HepG2 (cell line): Measurements from ENCODE around the gene CDCA4. TPM values are rescaled to one million over a fixed set of nuclear protein-coding genes. Genes with fewer than 3 reads are reported as not detected.

Experiments
- ATAC-seq: fragments of 200-7000 bp; cut with Tn5 transposase; 3 replicates; pipeline ENCODE4 v1.9.1; 2020; ENCODE audit warnings: mild to moderate bottlenecking, moderate library complexity
- BruUV-seq: library from RNA; stranded (reverse); fragments of 400-500 nt; replicated peaks from 2 replicates; lab custom pipeline; 2021; lab: Mats Ljungman, UMichigan
- CTCF ChIA-PET: fragments of 300-600 bp; formaldehyde crosslinking; extraction: SDS; loops from one replicate; lab custom pipeline; 2021; ENCODE audit warnings: low total read pairs, inconsistent platforms, low intra/inter-chr PET ratio; lab: Yijun Ruan, JAX
- POLR2A ChIA-PET: fragments of 350-600 bp; sonication (Branson Sonifier 250); formaldehyde crosslinking; loops from one replicate; lab custom pipeline; 2020; ENCODE audit warnings: antibody characterized with exemption, inconsistent platforms; lab: Yijun Ruan, JAX
- DNase-seq: peaks from one replicate; pipeline ENCODE4 v3.0.0-alpha.2; 2015; ENCODE audit warnings: low spot score
- FAIRE-seq: peaks from 3 replicates; lab custom pipeline; 2011; peaks lifted over from hg19 to GRCh38; lab: Jason Lieb, UNC
- H2AFZ ChIP-seq: one replicate; pipeline ENCODE4 v1.6.1; 2011; ENCODE audit warnings: low read length, inconsistent platforms
- H3K27ac ChIP-seq: fragments of 300-600 bp; 3 replicates; pipeline ENCODE4 v1.8.0; 2011; ENCODE audit warnings: mixed run types, mild to moderate bottlenecking, mixed read lengths, low read length, inconsistent platforms; ENCODE audit not compliant: insufficient read depth; ENCODE audit errors: extremely low read length
- H3K27me3 ChIP-seq, 2 experiments: fragments of 200-600 bp in 1 of 2; 2 replicates in 1 of 2; 3 replicates in 1 of 2; pipeline versions ENCODE4 v1.6.0 to v1.8.0; 2011; ENCODE audit warnings: low read length in 2 of 2, mild to moderate bottlenecking in 2 of 2, moderate library complexity in 2 of 2, inconsistent platforms in 1 of 2; ENCODE audit not compliant: insufficient read depth in 2 of 2, control insufficient read depth in 1 of 2
- H3K36me3 ChIP-seq, 2 experiments: fragments of 200-600 bp in 1 of 2; replicated peaks in 1 of 2; 2 replicates in 1 of 2; 3 replicates in 1 of 2; pipeline versions ENCODE4 v1.5.1 to v1.8.0; 2011; ENCODE audit warnings: low read length in 2 of 2, inconsistent platforms in 1 of 2; ENCODE audit not compliant: insufficient read depth in 2 of 2, control insufficient read depth in 1 of 2
- H3K4me1 ChIP-seq: 2 replicates; pipeline ENCODE4 v1.5.1; 2012; ENCODE audit warnings: low read length, inconsistent platforms; ENCODE audit not compliant: insufficient read depth
- H3K4me2 ChIP-seq: 2 replicates; pipeline ENCODE4 v1.6.0; 2011; ENCODE audit warnings: low read depth, low read length, inconsistent platforms
- H3K4me3 ChIP-seq, 3 experiments: fragments of 200-600 bp in 1 of 3; sonication (generic), shearing (Covaris generic) in 1 of 3; replicated peaks in 1 of 3; 2 replicates each; pipeline ENCODE4 v1.5.1; 2011 to 2016; ENCODE audit warnings: low read length in 3 of 3, inconsistent platforms in 2 of 3, low read depth in 2 of 3, mild to moderate bottlenecking in 2 of 3, control low read depth in 1 of 3, mixed read lengths in 1 of 3; ENCODE audit not compliant: insufficient read depth in 1 of 3
- H3K79me2 ChIP-seq: one replicate; pipeline ENCODE4 v1.6.1; 2011; ENCODE audit warnings: low read length, inconsistent platforms; ENCODE audit not compliant: insufficient read depth
- H3K9ac ChIP-seq: 2 replicates; pipeline ENCODE4 v1.6.0; 2011; ENCODE audit warnings: mild to moderate bottlenecking, low read depth, low read length, inconsistent platforms; ENCODE audit not compliant: insufficient read depth
- H3K9me3 ChIP-seq: 2 replicates; pipeline ENCODE4 v1.5.1; 2012; ENCODE audit warnings: mild to moderate bottlenecking, low read length
- H4K20me1 ChIP-seq: 2 replicates; pipeline ENCODE4 v1.6.0; 2011; ENCODE audit warnings: inconsistent platforms, mild to moderate bottlenecking, low read length, moderate library complexity; ENCODE audit not compliant: insufficient read depth
- BRD4 ChIP-seq: sonication (generic); formaldehyde crosslinking; IDR thresholded peaks from 2 replicates; pipeline ENCODE4 v1.4.0; 2020; ENCODE audit warnings: missing genetic modification reagents
- CCAR2 ChIP-seq: fragments of 200-400 bp; formaldehyde crosslinking; optimal IDR thresholded peaks from 2 replicates; pipeline ENCODE3; 2018; ENCODE audit warnings: low read depth, mild to moderate bottlenecking, low read length, moderate library complexity
- HIVEP1 ChIP-seq: sonication (generic); formaldehyde crosslinking; IDR thresholded peaks from 2 replicates; pipeline ENCODE4 v1.4.0; 2020; ENCODE audit warnings: mild to moderate bottlenecking, missing genetic modification reagents
- HOXA7 ChIP-seq: sonication (generic); formaldehyde crosslinking; IDR thresholded peaks from 2 replicates; pipeline ENCODE4 v1.8.1; 2022; ENCODE audit warnings: mild to moderate bottlenecking, missing genetic modification reagents, moderate library complexity
- KLF9 ChIP-seq: IDR thresholded peaks from 2 replicates; pipeline ENCODE4 v1.6.1; 2016; ENCODE audit warnings: low read depth
- PCBP1 ChIP-seq: fragments of 200-400 bp; formaldehyde crosslinking; IDR thresholded peaks from 2 replicates; pipeline ENCODE4 v1.6.1; 2017; ENCODE audit warnings: mild to moderate bottlenecking, low read depth, low read length, borderline replicate concordance
- TBP ChIP-seq: sonication (generic); formaldehyde crosslinking; IDR thresholded peaks from 2 replicates; pipeline ENCODE4 v1.5.0; 2020; ENCODE audit warnings: missing genetic modification reagents
- ZNF253 ChIP-seq: sonication (generic); formaldehyde crosslinking; IDR thresholded peaks from 2 replicates; pipeline ENCODE4 v1.8.0; 2022; ENCODE audit warnings: mild to moderate bottlenecking, missing genetic modification reagents, borderline replicate concordance
- ZNF3 ChIP-seq: IDR thresholded peaks from 2 replicates; pipeline ENCODE4 v1.7.0; 2017; ENCODE audit warnings: inconsistent platforms
- ZNF331 ChIP-seq: sonication (generic); formaldehyde crosslinking; IDR thresholded peaks from 2 replicates; pipeline ENCODE4 v1.4.0; 2020; ENCODE audit warnings: missing genetic modification reagents
- ZNF343 ChIP-seq: sonication (generic); formaldehyde crosslinking; IDR thresholded peaks from 2 replicates; pipeline ENCODE4 v1.4.0; 2020; ENCODE audit warnings: mild to moderate bottlenecking, missing genetic modification reagents
- ZNF746 ChIP-seq: sonication (generic); formaldehyde crosslinking; IDR thresholded peaks from 2 replicates; pipeline ENCODE4 v1.8.0; 2022; ENCODE audit warnings: mild to moderate bottlenecking, missing genetic modification reagents
- ZNF766 ChIP-seq: sonication (generic); formaldehyde crosslinking; IDR thresholded peaks from 2 replicates; pipeline ENCODE4 v1.5.0; 2020; ENCODE audit warnings: missing genetic modification reagents, borderline replicate concordance
- WGBS: methylation state at CpG from one replicate; pipeline ENCODE4 v1.1.6; 2017; ENCODE audit warnings: low lambda C conversion rate; 5-methylcytosine and 5-hydroxymethylcytosine counted together
- in situ Hi-C: cut with HindIII; loops from 2 replicates; pipeline ENCODE4 v1.10.0; 2017; ENCODE audit warnings: low pct_unique_long_range_greater_than_20kb; ENCODE audit not compliant: extremely low pct_ligation_motif_present
- intact Hi-C: fragments of 100-400 bp; cut with micrococcal nuclease; formaldehyde crosslinking; loops from one replicate; pipeline ENCODE4 v1.10.0; 2022; ENCODE audit not compliant: unreplicated experiment
- polyA plus RNA-seq, 8 experiments: library from polyadenylated mRNA; depleted of rRNA in 3 of 8; stranded (reverse) in 7 of 8; unstranded in 1 of 8; fragments of >200 nt; fragmentation: Illumina TruSeq in 4 of 8; extraction: Trizol in 4 of 8; gene quantifications; 2 replicates each; pipeline versions ENCODE4 v1.2.1 to v1.2.3, GENCODE V29; 2011 to 2016; ENCODE audit warnings: low read depth in 4 of 8, missing spikeins in 1 of 8, mixed read lengths in 1 of 8; ENCODE audit not compliant: insufficient read depth in 1 of 8
- total RNA-seq, 5 experiments: library from RNA; depleted of rRNA; stranded (reverse); fragments of >200 nt; fragmentation: Illumina TruSeq; extraction: Trizol; gene quantifications; 2 replicates each; pipeline ENCODE4 v1.2.3, GENCODE V29; 2016; ENCODE audit warnings: low read depth in 1 of 5
- TF ChIP-seq, protein P1 (sequence below): sonication (generic); formaldehyde crosslinking; conservative IDR thresholded peaks from 2 replicates; pipeline ENCODE4 v1.4.0; 2020; ENCODE audit warnings: mild to moderate bottlenecking, missing genetic modification reagents, moderate library complexity
- TF ChIP-seq, protein P2 (sequence below): IDR thresholded peaks from 2 replicates; pipeline ENCODE4 v1.6.1; 2016; ENCODE audit warnings: control low read depth

Gene CDCA4
- total and polyA plus RNA-seq, 2 of the 13 experiments (the other 11 are each of a cell fraction or from before 2014, with no cell fraction given): 19.7 to 43.1 TPM

DNA sequence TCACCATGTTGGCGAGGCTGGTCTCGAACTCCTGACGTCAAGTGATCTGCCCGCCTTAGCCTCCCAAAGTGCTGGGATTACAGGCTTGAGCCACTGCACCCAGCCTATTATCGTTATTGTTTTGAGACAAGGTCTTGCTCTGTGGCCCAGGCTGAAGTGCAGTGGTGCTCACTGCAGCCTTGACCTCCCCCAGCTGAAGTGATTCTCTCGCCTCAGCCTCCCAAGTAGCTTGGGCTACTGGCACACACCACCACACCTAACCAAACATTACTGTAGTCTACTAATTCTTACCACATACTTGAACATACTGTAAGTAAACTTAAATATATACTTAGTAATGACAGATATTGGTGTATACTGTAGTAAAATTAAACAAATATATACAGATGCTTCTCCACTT, 4.5 kb upstream of the CDCA4 start:
- in situ Hi-C loops (no loop called here), intact Hi-C loops (no loop called here)
- TF ChIP-seq HOXA7 (CRISPR knock-in tag) (no peak), ZNF766 (no peak), HIVEP1 (CRISPR knock-in tag) (no peak), ZNF343 (no peak)
- Histone ChIP-seq H2AFZ (no peak overlapping the region), H3K4me1 (peaks cover 23% of the 10 kb centered on the region), H4K20me1 (no peaks in the 10 kb centered on the region), H3K27me3 (peaks cover 0 to 10% of the 10 kb centered on the region in 2 experiments; a peak in 3 of 5 replicates), H3K36me3 (no peaks in the 10 kb centered on the region), H3K9ac (no peak overlapping the region), H3K79me2 (peaks cover 4% of the 10 kb centered on the region), H3K27ac (no peak overlapping the region), H3K4me2 (no peak overlapping the region), H3K4me3 (no peak overlapping the region), H3K9me3 (no peaks in the 10 kb centered on the region)
- POLR2A ChIA-PET: no interaction called here
- no peak for ATAC-seq
- no peak for FAIRE-seq
- CTCF ChIA-PET: no interaction called here
- no TSS peak for BruUV-seq
- no peak for DNase-seq
- WGBS: 86% methylated on average over 6 of the region's 6 CpGs

DNA sequence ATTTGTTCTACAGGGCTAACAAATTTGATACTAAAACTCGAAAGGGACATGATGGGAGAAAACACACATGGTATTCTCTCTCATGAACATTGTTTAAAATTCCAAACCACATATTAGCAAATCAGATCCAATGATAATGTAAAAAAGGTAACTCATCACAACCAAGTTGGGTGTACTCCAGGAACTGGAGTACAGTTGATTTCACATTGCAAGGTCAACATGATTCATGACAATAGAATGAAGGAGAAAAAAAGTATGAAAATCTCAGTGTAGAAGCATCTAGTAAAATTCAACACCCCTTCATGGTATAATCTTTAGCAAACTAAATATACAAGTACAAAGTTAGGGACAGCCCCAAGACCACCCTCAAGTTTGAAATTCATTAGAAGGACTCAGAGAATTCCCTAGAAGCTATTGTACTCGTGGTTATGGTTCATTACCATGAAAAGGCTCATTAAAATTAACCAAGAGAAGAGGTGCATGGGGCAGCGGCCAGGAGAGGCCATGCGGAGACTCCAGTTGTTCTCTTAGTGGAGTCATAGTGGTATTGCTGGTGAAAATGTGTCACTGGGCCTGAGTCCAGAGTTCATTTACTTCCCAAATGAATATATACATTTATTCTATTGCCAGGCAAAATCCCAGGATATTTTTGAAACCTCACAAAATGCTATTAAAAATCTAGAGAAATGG, 3.1 kb upstream of the CDCA4 start:
- Histone ChIP-seq H3K27ac (no peak overlapping the region), H3K4me1 (peaks cover 33% of the 10 kb centered on the region), H4K20me1 (peaks cover 3% of the 10 kb centered on the region), H3K4me3 (no peak overlapping the region), H3K4me2 (no peak overlapping the region), H3K36me3 (0 out of 5 replicates have a peak, but pooled peaks cover 0 to 1% of the 10 kb centered on the region in 2 experiments), H3K27me3 (no peaks in the 10 kb centered on the region; a peak in 2 of 5 replicates), H2AFZ (no peak overlapping the region), H3K9ac (no peak overlapping the region), H3K9me3 (no peaks in the 10 kb centered on the region), H3K79me2 (peaks cover 19% of the 10 kb centered on the region)
- DNase-seq (no peak), FAIRE-seq (no peak), ATAC-seq (no peak)
- no TSS peak for BruUV-seq
- intact Hi-C loops (loop anchor here (5.0 kb wide), 1 partner anchor 47 kb away; the partner anchor contains the start of gene AHNAK2), in situ Hi-C loops (no loop called here)
- ChIA-PET POLR2A (interaction anchor here (3.6 kb wide), 1 partner anchor 39 kb away, joined by 18 read pairs; the partner anchor contains the start of gene CLBA1), CTCF (no interaction called here)
- 64% methylated on average over 4 of the region's 4 CpGs for WGBS
- TF ChIP-seq ZNF253 (CRISPR knock-in tag) (no peak), KLF9 (CRISPR knock-in tag) (no peak), ZNF3 (CRISPR knock-in tag) (no peak), TBP (CRISPR knock-in tag) (no peak), ZNF331 (no peak), BRD4 (CRISPR knock-in tag) (no peak), CCAR2 (no peak), PCBP1 (no peak), ZNF746 (CRISPR knock-in tag) (no peak)
- TF ChIP-seq, protein P1, sequence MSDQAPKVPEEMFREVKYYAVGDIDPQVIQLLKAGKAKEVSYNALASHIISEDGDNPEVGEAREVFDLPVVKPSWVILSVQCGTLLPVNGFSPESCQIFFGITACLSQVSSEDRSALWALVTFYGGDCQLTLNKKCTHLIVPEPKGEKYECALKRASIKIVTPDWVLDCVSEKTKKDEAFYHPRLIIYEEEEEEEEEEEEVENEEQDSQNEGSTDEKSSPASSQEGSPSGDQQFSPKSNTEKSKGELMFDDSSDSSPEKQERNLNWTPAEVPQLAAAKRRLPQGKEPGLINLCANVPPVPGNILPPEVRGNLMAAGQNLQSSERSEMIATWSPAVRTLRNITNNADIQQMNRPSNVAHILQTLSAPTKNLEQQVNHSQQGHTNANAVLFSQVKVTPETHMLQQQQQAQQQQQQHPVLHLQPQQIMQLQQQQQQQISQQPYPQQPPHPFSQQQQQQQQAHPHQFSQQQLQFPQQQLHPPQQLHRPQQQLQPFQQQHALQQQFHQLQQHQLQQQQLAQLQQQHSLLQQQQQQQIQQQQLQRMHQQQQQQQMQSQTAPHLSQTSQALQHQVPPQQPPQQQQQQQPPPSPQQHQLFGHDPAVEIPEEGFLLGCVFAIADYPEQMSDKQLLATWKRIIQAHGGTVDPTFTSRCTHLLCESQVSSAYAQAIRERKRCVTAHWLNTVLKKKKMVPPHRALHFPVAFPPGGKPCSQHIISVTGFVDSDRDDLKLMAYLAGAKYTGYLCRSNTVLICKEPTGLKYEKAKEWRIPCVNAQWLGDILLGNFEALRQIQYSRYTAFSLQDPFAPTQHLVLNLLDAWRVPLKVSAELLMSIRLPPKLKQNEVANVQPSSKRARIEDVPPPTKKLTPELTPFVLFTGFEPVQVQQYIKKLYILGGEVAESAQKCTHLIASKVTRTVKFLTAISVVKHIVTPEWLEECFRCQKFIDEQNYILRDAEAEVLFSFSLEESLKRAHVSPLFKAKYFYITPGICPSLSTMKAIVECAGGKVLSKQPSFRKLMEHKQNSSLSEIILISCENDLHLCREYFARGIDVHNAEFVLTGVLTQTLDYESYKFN (CRISPR knock-in tag): no peak
- TF ChIP-seq, protein P2, sequence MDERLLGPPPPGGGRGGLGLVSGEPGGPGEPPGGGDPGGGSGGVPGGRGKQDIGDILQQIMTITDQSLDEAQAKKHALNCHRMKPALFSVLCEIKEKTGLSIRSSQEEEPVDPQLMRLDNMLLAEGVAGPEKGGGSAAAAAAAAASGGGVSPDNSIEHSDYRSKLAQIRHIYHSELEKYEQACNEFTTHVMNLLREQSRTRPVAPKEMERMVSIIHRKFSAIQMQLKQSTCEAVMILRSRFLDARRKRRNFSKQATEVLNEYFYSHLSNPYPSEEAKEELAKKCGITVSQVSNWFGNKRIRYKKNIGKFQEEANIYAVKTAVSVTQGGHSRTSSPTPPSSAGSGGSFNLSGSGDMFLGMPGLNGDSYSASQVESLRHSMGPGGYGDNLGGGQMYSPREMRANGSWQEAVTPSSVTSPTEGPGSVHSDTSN (CRISPR knock-in tag): no peak
